Nephron progenitor cell (in vitro differentiated cells): ENCODE measurements around the gene NECAB2.

ENCODE experiments used
- DNase-seq: peaks from one replicate; pipeline ENCODE4 v3.0.0; 2021
- H3K27ac Mint-ChIP-seq: 2 replicates; pipeline ENCODE4 v1.8.0; 2021; ENCODE audit warnings: mild to moderate bottlenecking, moderate library complexity, mixed read lengths
- H3K27me3 Mint-ChIP-seq: 2 replicates; pipeline ENCODE4 v1.8.0; 2021; ENCODE audit warnings: mild to moderate bottlenecking, low read depth, mixed read lengths; ENCODE audit not compliant: poor library complexity
- H3K36me3 Mint-ChIP-seq: 2 replicates; pipeline ENCODE4 v1.8.0; 2021; ENCODE audit warnings: low read depth, mixed read lengths
- H3K4me1 Mint-ChIP-seq: 2 replicates; pipeline ENCODE4 v1.8.0; 2021; ENCODE audit warnings: mixed read lengths
- H3K4me3 Mint-ChIP-seq: 2 replicates; pipeline ENCODE4 v1.8.0; 2021; ENCODE audit warnings: mild to moderate bottlenecking, moderate library complexity, mixed read lengths
- H3K9me3 Mint-ChIP-seq: 2 replicates; pipeline ENCODE4 v1.8.0; 2021; ENCODE audit warnings: mild to moderate bottlenecking, moderate library complexity, mixed read lengths
- TF ChIP-seq, protein P1 (sequence below): fragments of 200-600 bp; sonication (generic); IDR thresholded peaks from 2 replicates; pipeline ENCODE4 v1.5.0; 2021; ENCODE audit warnings: antibody characterized with exemption

The NECAB2 gene

GRCh38 chr16:83977056-83977815, 9.2 kb downstream of the NECAB2 start:
- TF ChIP-seq, protein P1, sequence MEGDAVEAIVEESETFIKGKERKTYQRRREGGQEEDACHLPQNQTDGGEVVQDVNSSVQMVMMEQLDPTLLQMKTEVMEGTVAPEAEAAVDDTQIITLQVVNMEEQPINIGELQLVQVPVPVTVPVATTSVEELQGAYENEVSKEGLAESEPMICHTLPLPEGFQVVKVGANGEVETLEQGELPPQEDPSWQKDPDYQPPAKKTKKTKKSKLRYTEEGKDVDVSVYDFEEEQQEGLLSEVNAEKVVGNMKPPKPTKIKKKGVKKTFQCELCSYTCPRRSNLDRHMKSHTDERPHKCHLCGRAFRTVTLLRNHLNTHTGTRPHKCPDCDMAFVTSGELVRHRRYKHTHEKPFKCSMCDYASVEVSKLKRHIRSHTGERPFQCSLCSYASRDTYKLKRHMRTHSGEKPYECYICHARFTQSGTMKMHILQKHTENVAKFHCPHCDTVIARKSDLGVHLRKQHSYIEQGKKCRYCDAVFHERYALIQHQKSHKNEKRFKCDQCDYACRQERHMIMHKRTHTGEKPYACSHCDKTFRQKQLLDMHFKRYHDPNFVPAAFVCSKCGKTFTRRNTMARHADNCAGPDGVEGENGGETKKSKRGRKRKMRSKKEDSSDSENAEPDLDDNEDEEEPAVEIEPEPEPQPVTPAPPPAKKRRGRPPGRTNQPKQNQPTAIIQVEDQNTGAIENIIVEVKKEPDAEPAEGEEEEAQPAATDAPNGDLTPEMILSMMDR: no peak
- H3K27ac Mint-ChIP-seq: no peak overlapping the region
- H3K4me3 Mint-ChIP-seq: no peak overlapping the region
- peaks cover 26% of the 10 kb centered on the region for H3K36me3 Mint-ChIP-seq
- peaks cover 7% of the 10 kb centered on the region for H3K4me1 Mint-ChIP-seq
- peaks cover 25% of the 10 kb centered on the region for H3K9me3 Mint-ChIP-seq
- H3K27me3 Mint-ChIP-seq: peaks cover 3% of the 10 kb centered on the region
- no peak for DNase-seq

- Mint-ChIP-seq H3K9me3 (peaks cover 25% of the 10 kb centered on the region), H3K4me3 (no peak overlapping the region), H3K27ac (no peak overlapping the region), H3K36me3 (peaks cover 33% of the 10 kb centered on the region), H3K27me3 (peaks cover 3% of the 10 kb centered on the region), H3K4me1 (peaks cover 7% of the 10 kb centered on the region)
- no peak for DNase-seq
- TF ChIP-seq, protein P1: no peak
Observed at GRCh38 chr16:83978401-83978904, 10.4 kb downstream of the NECAB2 start.

GRCh38 chr16:83979441-83979840, 11.4 kb downstream of the NECAB2 start:
- no peak overlapping the region for H3K4me3 Mint-ChIP-seq

GRCh38 chr16:83980794-83981193, 12.8 kb downstream of the NECAB2 start:
- peaks cover 33% of the 10 kb centered on the region for H3K36me3 Mint-ChIP-seq
- H3K27ac Mint-ChIP-seq: no peak overlapping the region
- H3K27me3 Mint-ChIP-seq: peaks cover 7% of the 10 kb centered on the region

More at GRCh38 chr16:83979441-83979840, 11.4 kb downstream of the NECAB2 start:
- H3K9me3 Mint-ChIP-seq: peaks cover 25% of the 10 kb centered on the region
- peaks cover 7% of the 10 kb centered on the region for H3K27me3 Mint-ChIP-seq
- no peak for DNase-seq
- H3K36me3 Mint-ChIP-seq: peaks cover 33% of the 10 kb centered on the region
- H3K4me1 Mint-ChIP-seq: peaks cover 7% of the 10 kb centered on the region
- H3K27ac Mint-ChIP-seq: no peak overlapping the region
- TF ChIP-seq, protein P1: no peak

GRCh38 chr16:83981799-83982198, 13.8 kb downstream of the NECAB2 start:
- no peak for DNase-seq
- Mint-ChIP-seq H3K36me3 (peaks cover 33% of the 10 kb centered on the region), H3K27ac (no peak overlapping the region), H3K27me3 (peaks cover 7% of the 10 kb centered on the region), H3K4me3 (no peak overlapping the region), H3K4me1 (peaks cover 7% of the 10 kb centered on the region), H3K9me3 (peaks cover 25% of the 10 kb centered on the region)
- TF ChIP-seq, protein P1: no peak

More at GRCh38 chr16:83980794-83981193, 12.8 kb downstream of the NECAB2 start:
- peaks cover 25% of the 10 kb centered on the region for H3K9me3 Mint-ChIP-seq
- DNase-seq: no peak
- TF ChIP-seq, protein P1: no peak
- no peak overlapping the region for H3K4me3 Mint-ChIP-seq
- H3K4me1 Mint-ChIP-seq: peaks cover 7% of the 10 kb centered on the region
